Stimulated activated CD8-positive, alpha-beta memory T cell treated with anti-CD3 and anti-CD28 coated beads, Interleukin-2, amount 100 ng/mL, for 1 hour (primary cell): Measurements from ENCODE around the gene OOSP1.
"Not testable (repeated sequence)": the region's sequence is repeated elsewhere in the genome, so short reads cannot be mapped to it uniquely, and the experiment has no call there.

Experiments used
- DNase-seq, 2 donors: peaks; one replicate each; pipeline ENCODE4 v3.0.0-alpha.2; 2020; ENCODE audit warnings: low read depth in 2 of 2

Gene OOSP1

GRCh38 chr11:59938132-59938531 is at the start of gene OOSP1:
OOSP1 (plus strand) TSS chr11:59938432; CDS start chr11:59938455, 23 bp downstream.
- no peak for DNase-seq

- DNase-seq, result no peak
Observed at GRCh38 chr11:59891781-59892181, 46.5 kb upstream of the OOSP1 start.

- DNase-seq, result no peak
Observed at GRCh38 chr11:59894616-59895015, 43.6 kb upstream of the OOSP1 start.

- no peak for DNase-seq
Observed at GRCh38 chr11:59898046-59898445, 40.2 kb upstream of the OOSP1 start.

GRCh38 chr11:59898650-59899049 is 39.6 kb upstream of the OOSP1 start:
- DNase-seq, result no peak

- no peak for DNase-seq
Observed at GRCh38 chr11:59899532-59899931, 38.7 kb upstream of the OOSP1 start.

- no peak for DNase-seq
Observed at GRCh38 chr11:59900366-59901126, 37.7 kb upstream of the OOSP1 start.

GRCh38 chr11:59901306-59901705 is 36.9 kb upstream of the OOSP1 start:
- DNase-seq, result no peak

GRCh38 chr11:59903569-59903968 is 34.7 kb upstream of the OOSP1 start:
- DNase-seq, result not testable (repeated sequence)

- no peak for DNase-seq
Observed at GRCh38 chr11:59918480-59918879, 19.8 kb upstream of the OOSP1 start.

- no peak for DNase-seq
Observed at GRCh38 chr11:59918987-59919589, 19.1 kb upstream of the OOSP1 start.

GRCh38 chr11:59923813-59924212 is 14.4 kb upstream of the OOSP1 start:
- no peak for DNase-seq

GRCh38 chr11:59931688-59932087 is 6.5 kb upstream of the OOSP1 start:
- no peak for DNase-seq

GRCh38 chr11:59938718-59939117 is 486 bp downstream of the OOSP1 start:
- no peak for DNase-seq

GRCh38 chr11:59939482-59939881 is 1.2 kb downstream of the OOSP1 start:
- no peak for DNase-seq

- no peak for DNase-seq
Observed at GRCh38 chr11:59941091-59941490, 2.9 kb downstream of the OOSP1 start.

- DNase-seq, result no peak
Observed at GRCh38 chr11:59943997-59944714, 5.9 kb downstream of the OOSP1 start.

- no peak for DNase-seq
Observed at GRCh38 chr11:59944720-59945119, 6.5 kb downstream of the OOSP1 start.

- no peak for DNase-seq
Observed at GRCh38 chr11:59953463-59954218, 15.4 kb downstream of the OOSP1 start.

GRCh38 chr11:59954219-59954847 is 16.1 kb downstream of the OOSP1 start:
- DNase-seq, result no peak

- DNase-seq, result no peak
Observed at GRCh38 chr11:59957094-59957493, 18.9 kb downstream of the OOSP1 start.
